DMS114 treated with DMSO at 0.1 percent for 48 hours (cell line): ENCODE measurements around the gene PADI3.
"Not testable (repeated sequence)": the region's sequence is repeated elsewhere in the genome, so short reads cannot be mapped to it uniquely, and the experiment has no call there.

Experiments
- DNase-seq: peaks from one replicate; lab custom pipeline; 2025; ENCODE audit not compliant: unreplicated experiment; lab: John Stamatoyannopoulos, UW

The PADI3 gene

DNA sequence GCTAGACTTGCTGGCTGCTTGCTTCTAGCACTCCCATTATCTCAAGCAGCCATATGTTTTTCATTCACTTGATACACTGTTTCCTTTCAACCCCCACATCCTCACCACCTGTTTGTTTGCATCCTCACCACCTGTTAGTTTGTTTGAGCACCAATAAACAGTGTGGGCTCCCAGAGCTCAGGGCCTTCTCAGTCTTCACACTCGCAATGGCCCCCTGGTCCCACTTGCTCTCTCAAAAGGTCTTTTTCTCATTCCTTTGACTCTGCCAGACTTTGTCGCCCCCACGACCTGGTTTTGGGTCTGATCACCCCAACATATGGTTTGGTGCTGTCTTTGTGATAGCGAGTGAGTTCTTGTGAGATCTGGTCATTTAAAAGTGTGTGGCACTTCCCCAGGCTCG is 52.9 kb downstream of the PADI3 start:
- DNase-seq = no peak

- DNase-seq = no peak
These were observed 55.4 kb downstream of the PADI3 start for GRCh38 chr1:17304151-17304825.

GRCh38 chr1:17304826-17305175 is 55.9 kb downstream of the PADI3 start:
- DNase-seq = no peak

- DNase-seq = no peak
These were observed 56.7 kb downstream of the PADI3 start for GRCh38 chr1:17305576-17306095.

DNA sequence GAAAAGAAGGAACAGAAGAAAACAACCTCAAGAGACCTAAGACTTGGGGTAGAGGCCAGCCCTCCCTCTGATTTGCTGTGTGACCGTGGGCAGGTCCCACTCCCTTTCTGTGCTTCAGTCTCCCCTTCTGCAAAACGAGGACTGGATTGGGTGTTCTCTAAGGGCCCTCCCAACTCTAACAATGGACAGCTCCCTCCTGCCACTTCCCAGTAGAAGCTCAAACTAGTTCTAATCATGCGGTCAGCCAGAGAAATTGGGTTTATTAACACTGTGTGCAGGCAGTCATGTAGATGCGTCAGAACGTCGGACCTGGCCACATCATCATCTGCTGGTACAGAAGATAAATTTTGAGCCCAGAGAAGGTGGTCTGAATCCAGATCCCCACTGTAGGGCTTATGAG is 57.5 kb downstream of the PADI3 start:
- DNase-seq = no peak

DNA sequence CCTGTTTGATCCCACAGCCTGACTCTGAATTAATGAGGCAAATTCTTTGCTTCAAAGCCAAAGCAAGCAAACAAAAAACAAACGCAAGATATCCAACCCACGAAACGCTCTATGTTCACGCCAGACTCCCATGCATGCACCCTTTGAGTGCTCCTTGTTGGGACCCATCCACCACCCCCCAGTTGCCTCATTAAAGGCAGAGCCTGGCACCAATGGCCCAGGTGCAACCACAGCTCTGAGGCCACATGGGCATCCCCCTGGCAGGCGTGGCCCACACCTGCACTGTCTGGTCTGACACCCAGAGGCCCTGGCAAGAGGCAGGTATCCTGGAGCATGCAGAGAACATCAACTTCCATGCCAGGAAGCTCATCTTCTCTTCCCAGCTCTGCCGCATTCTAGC is 58.0 kb downstream of the PADI3 start:
- DNase-seq = no peak

DNA sequence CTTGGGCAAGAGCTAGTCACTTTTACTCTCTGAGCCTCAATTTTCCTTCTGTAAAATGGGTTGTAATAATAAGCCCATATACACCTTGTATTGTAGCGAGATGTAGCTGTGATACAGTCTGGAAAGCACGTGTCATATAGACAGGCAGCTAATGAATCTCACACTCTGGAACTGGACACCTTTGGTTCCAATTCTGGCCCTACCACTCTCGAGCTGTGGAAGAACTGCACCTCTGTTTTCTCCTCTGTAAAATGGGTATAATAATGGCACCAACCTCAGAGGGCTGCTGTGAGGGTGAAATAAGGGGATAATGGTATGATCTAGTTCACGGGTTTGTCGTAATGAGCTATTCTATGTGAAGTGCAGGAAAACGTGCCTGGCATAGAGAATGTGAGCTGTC is 58.4 kb downstream of the PADI3 start:
- DNase-seq = no peak

DNA sequence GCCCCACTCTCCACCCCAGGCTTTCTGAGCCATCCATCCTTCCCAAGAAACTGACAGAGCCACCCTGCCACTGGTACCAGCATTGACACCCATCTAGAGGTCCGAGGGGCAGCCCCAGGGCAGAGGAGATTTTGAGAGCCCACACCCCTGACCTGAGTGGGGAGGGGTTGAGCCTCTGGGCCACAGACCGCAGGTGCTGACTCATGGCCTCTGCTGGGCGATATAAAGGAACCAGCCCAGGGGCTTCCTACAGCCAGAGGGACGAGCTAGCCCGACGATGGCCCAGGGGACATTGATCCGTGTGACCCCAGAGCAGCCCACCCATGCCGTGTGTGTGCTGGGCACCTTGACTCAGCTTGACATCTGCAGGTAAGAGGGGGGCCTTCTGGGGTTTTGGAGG is 59.0 kb downstream of the PADI3 start, which contains the start of gene PADI4:
Gene PADI4 (plus strand): TSS at position 252 of the 400 bp plus-strand sequence. CDS start 26 bp downstream, at position 278.
- no peak for DNase-seq

GRCh38 chr1:17308593-17308992 is 59.7 kb downstream of the PADI3 start:
- no peak for DNase-seq

- no peak for DNase-seq
These were observed 60.6 kb downstream of the PADI3 start for GRCh38 chr1:17309426-17310067.

DNA sequence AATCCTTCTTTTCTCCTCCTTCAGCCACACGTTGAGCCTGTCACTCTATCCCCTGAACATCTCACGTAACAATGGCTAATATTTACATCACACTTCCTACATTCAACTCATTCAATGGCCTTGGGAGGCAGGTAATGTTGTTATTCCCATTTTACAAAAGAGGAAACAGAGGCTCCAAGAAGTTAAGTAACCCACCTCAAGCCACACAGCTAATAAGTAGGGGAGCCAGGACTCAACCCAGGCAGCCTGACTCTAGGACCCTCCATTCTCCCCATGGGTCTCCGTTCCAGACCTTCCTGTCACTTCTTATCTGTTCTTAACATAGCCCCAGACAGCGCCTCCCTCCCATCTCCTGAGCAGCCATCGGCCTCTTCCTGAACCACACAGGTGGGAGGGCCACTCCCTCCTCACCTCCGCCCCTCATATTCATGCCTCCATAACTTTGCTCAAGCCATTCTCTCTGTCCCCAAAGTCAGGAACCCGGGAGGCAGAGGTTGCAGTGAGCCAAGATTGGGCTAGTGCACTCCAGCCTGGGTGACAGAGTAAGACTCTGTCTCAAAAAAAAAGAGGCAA is 61.3 kb downstream of the PADI3 start:
- DNase-seq = no peak

GRCh38 chr1:17313530-17314309 is 64.8 kb downstream of the PADI3 start:
- no peak for DNase-seq

DNA sequence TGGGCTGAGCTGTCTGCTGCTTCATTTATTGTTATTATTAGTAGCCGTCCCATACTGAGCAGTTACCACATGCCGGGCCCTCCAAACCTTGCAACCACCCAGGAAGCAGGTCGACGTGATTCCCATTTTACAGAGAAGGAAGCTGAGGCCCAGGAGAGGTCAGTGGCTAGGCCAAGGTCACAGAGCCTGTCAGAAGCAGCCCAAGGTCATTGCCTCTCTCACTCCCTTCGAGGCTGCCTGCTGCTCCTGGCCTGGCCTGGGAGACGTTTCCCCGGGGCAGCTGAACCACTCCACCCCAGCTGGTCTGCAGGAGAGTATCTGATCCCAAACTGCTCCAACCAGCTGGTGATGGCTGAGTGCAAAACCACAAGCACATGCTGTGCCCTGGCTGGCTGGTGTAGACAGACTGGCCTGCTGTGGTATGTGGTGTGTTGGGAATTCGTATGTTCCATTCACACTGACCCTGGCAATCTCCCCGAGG is 65.6 kb downstream of the PADI3 start:
- no peak for DNase-seq

DNA sequence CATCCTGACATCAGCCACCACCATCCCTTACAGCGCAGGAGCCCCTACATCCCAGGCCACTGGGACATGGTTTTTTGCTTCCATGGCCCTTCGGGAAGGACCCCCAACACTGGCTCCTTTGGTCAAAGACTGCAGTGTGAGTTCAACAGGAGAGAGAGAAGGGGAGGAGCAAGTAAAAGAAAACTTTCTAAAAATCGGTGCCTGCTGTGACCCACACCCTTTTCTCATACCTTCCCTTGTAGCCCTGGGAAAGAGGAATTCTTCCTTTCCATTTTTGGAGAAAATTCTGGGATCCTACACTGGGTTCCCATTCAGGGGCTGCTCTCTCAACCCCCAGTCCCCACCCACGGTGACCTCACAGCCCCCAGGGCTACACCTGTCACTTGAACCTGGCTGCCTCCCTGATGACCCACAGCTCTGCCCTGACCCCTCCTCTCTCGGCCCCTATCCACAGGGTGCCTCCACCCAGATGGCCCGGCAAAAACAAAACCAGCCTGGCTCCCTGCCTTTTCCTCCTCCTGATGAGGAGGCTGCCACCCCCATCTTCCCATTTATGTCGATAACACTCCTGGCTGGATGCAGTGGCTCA is 66.7 kb downstream of the PADI3 start:
- no peak for DNase-seq

GRCh38 chr1:17316704-17317103 is 67.8 kb downstream of the PADI3 start:
- DNase-seq = no peak

- DNase-seq = no peak
These were observed 69.4 kb downstream of the PADI3 start for GRCh38 chr1:17318262-17318661.

- DNase-seq = no peak
These were observed 70.9 kb downstream of the PADI3 start for GRCh38 chr1:17319561-17320350.

DNA sequence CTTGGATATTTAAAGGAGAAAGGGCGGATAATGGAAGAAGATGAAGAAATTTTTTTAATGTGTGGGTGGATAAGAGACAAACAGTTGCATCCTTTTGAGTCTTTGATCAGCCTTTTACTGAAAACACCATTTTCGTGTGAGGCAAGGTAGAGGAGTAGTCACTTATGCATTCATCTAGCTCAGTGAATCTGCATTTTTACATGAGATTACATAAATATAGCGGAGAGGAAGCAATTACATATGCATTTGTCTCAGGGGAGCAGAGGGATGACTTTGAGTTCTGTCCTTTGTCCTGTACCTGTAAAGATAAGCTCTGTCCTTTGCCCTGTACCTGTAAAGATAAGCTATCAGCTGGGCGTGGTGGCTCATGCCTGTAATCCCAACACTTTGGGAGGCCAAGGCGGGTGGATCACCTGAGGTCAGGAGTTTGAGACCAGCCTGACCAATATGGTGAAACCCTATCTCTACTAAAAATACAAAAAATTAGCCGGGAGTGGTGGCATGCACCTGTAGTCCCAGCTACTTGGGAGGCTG is 73.0 kb downstream of the PADI3 start:
- DNase-seq = not testable (repeated sequence)

DNA sequence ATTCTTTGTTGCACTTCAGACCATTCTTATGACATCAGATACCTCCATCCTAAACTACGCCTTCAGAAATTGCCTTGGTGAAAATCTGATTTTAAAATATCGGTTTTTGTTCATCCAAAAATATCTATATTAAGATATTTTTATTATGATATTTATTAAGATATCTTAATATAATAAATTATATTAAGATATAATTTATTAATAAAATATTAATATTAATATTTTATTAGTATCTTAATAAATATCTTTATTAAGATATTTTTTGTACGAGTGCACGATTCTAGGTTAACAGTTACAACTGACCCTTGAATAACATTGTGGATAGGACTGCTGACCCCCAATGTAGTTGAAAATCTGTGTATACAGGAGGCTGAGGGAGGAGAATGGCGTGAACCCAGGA is 80.0 kb downstream of the PADI3 start:
- DNase-seq = no peak

GRCh38 chr1:17329610-17330009 is 80.7 kb downstream of the PADI3 start:
- no peak for DNase-seq
